Measurements from ENCODE around the gene RNF5.

RNF5 gene

GRCh38 chr6:32213649-32214048, 35.4 kb downstream of the RNF5 start:
- no peaks in the 10 kb centered on the region for H3K9me3 ChIP-seq (ENCODE audit: control insufficient read depth, low read length)
- no peak for DNase-seq
- H3K4me1 ChIP-seq (ENCODE audit: control insufficient read depth, insufficient read depth, low read depth, low read length): no peaks in the 10 kb centered on the region
- H3K4me2 ChIP-seq (ENCODE audit: low read length, poor library complexity, severe bottlenecking): no peak overlapping the region
- peaks cover 0 to 2% of the 10 kb centered on the region in 2 experiments for H3K36me3 ChIP-seq (ENCODE audit: control insufficient read depth in 1 of 2, insufficient read depth in 2 of 2, low read depth in 1 of 2, low read length in 2 of 2)
- H2AFZ ChIP-seq (ENCODE audit: low read depth, low read length): no peak overlapping the region
- H3K27ac ChIP-seq (ENCODE audit: low read length, poor library complexity, severe bottlenecking): no peak overlapping the region
- 67% methylated on average over 1 of the region's 6 CpGs for WGBS
- H3K18ac ChIP-seq (ENCODE audit: low read depth in 1 of 2, low read length in 2 of 2): no peak overlapping the region
- no peak overlapping the region for H2BK12ac ChIP-seq (ENCODE audit: low read length in 2 of 2)
- no peak overlapping the region for H2BK5ac ChIP-seq (ENCODE audit: low read depth, low read length, poor library complexity, severe bottlenecking)
- no peak overlapping the region for H3K9ac ChIP-seq (ENCODE audit: low read length)
- no peak overlapping the region for H4K91ac ChIP-seq (ENCODE audit: low read length)
- no peak overlapping the region for H3K4ac ChIP-seq (ENCODE audit: low read depth in 1 of 2, low read length in 2 of 2)
- no peak overlapping the region for H2BK15ac ChIP-seq (ENCODE audit: low read depth, poor library complexity, severe bottlenecking)
- H3K79me1 ChIP-seq (replicated peaks; ENCODE audit: low read length, poor library complexity, severe bottlenecking): no peaks in the 10 kb centered on the region
- H2BK120ac ChIP-seq (ENCODE audit: low read depth, low read length): no peak overlapping the region
- no peak overlapping the region for H3K4me3 ChIP-seq (ENCODE audit: insufficient read depth in 1 of 2, low read depth in 1 of 2, low read length in 2 of 2)
- H3K14ac ChIP-seq (ENCODE audit: low read length in 2 of 2): no peak overlapping the region
- no peak overlapping the region for H2AK5ac ChIP-seq (ENCODE audit: low read length, severe bottlenecking)
- no peak overlapping the region for H3K23ac ChIP-seq (ENCODE audit: low read length in 2 of 2)
- peaks cover 25 to 30% of the 10 kb centered on the region in 2 experiments for H3K27me3 ChIP-seq (ENCODE audit: control insufficient read depth in 1 of 2, insufficient read depth in 1 of 2, low read length in 2 of 2)
- no peak overlapping the region for H4K8ac ChIP-seq (ENCODE audit: low read length)

- no CpG with 5 or more reads among the region's 3 CpGs for WGBS
Observed at GRCh38 chr6:32214126-32214525, 35.9 kb downstream of the RNF5 start.

GRCh38 chr6:32215617-32216016, 37.4 kb downstream of the RNF5 start:
- H2BK120ac ChIP-seq (ENCODE audit: low read depth, low read length): no peak overlapping the region
- H3K9ac ChIP-seq (ENCODE audit: low read length): no peak overlapping the region
- no peak overlapping the region for H3K4me3 ChIP-seq (ENCODE audit: insufficient read depth in 1 of 2, low read depth in 1 of 2, low read length in 2 of 2)
- H3K4me2 ChIP-seq (ENCODE audit: low read length, poor library complexity, severe bottlenecking): no peak overlapping the region
- no peak overlapping the region for H3K14ac ChIP-seq (ENCODE audit: low read length in 2 of 2)
- H4K8ac ChIP-seq (ENCODE audit: low read length): no peak overlapping the region
- H2AFZ ChIP-seq (ENCODE audit: low read depth, low read length): no peak overlapping the region
- H2BK15ac ChIP-seq (ENCODE audit: low read depth, poor library complexity, severe bottlenecking): no peak overlapping the region
- no peak overlapping the region for H3K18ac ChIP-seq (ENCODE audit: low read depth in 1 of 2, low read length in 2 of 2)
- H3K9me3 ChIP-seq (ENCODE audit: control insufficient read depth, low read length): no peaks in the 10 kb centered on the region
- 100% methylated on average over 4 of the region's 4 CpGs for WGBS
- peaks cover 0 to 2% of the 10 kb centered on the region in 2 experiments for H3K36me3 ChIP-seq (ENCODE audit: control insufficient read depth in 1 of 2, insufficient read depth in 2 of 2, low read depth in 1 of 2, low read length in 2 of 2)
- H3K4me1 ChIP-seq (ENCODE audit: control insufficient read depth, insufficient read depth, low read depth, low read length): no peaks in the 10 kb centered on the region
- no peak for DNase-seq
- peaks cover 44% of the 10 kb centered on the region in 2 experiments for H3K27me3 ChIP-seq (ENCODE audit: control insufficient read depth in 1 of 2, insufficient read depth in 1 of 2, low read length in 2 of 2)
- H2BK12ac ChIP-seq (ENCODE audit: low read length in 2 of 2): no peak overlapping the region
- H3K79me1 ChIP-seq (replicated peaks; ENCODE audit: low read length, poor library complexity, severe bottlenecking): no peaks in the 10 kb centered on the region
- H4K91ac ChIP-seq (ENCODE audit: low read length): no peak overlapping the region
- H2BK5ac ChIP-seq (ENCODE audit: low read depth, low read length, poor library complexity, severe bottlenecking): no peak overlapping the region
- H3K4ac ChIP-seq (ENCODE audit: low read depth in 1 of 2, low read length in 2 of 2): no peak overlapping the region
- H2AK5ac ChIP-seq (ENCODE audit: low read length, severe bottlenecking): no peak overlapping the region
- H3K23ac ChIP-seq (ENCODE audit: low read length in 2 of 2): no peak overlapping the region
- H3K27ac ChIP-seq (ENCODE audit: low read length, poor library complexity, severe bottlenecking): no peak overlapping the region

More at GRCh38 chr6:32214126-32214525, 35.9 kb downstream of the RNF5 start:
- no peak overlapping the region for H3K23ac ChIP-seq (ENCODE audit: low read length in 2 of 2)
- H4K8ac ChIP-seq (ENCODE audit: low read length): no peak overlapping the region
- no peak overlapping the region for H2BK120ac ChIP-seq (ENCODE audit: low read depth, low read length)
- no peak overlapping the region for H2BK15ac ChIP-seq (ENCODE audit: low read depth, poor library complexity, severe bottlenecking)
- H3K4me2 ChIP-seq (ENCODE audit: low read length, poor library complexity, severe bottlenecking): no peak overlapping the region
- H2BK12ac ChIP-seq (ENCODE audit: low read length in 2 of 2): no peak overlapping the region
- no peak overlapping the region for H3K18ac ChIP-seq (ENCODE audit: low read depth in 1 of 2, low read length in 2 of 2)
- DNase-seq: no peak
- no peaks in the 10 kb centered on the region for H3K4me1 ChIP-seq (ENCODE audit: control insufficient read depth, insufficient read depth, low read depth, low read length)
- H3K14ac ChIP-seq (ENCODE audit: low read length in 2 of 2): no peak overlapping the region
- peaks cover 29 to 31% of the 10 kb centered on the region in 2 experiments for H3K27me3 ChIP-seq (ENCODE audit: control insufficient read depth in 1 of 2, insufficient read depth in 1 of 2, low read length in 2 of 2)
- H2BK5ac ChIP-seq (ENCODE audit: low read depth, low read length, poor library complexity, severe bottlenecking): no peak overlapping the region
- H3K79me1 ChIP-seq (replicated peaks; ENCODE audit: low read length, poor library complexity, severe bottlenecking): no peaks in the 10 kb centered on the region
- no peak overlapping the region for H2AK5ac ChIP-seq (ENCODE audit: low read length, severe bottlenecking)
- H4K91ac ChIP-seq (ENCODE audit: low read length): no peak overlapping the region
- H3K36me3 ChIP-seq (ENCODE audit: control insufficient read depth in 1 of 2, insufficient read depth in 2 of 2, low read depth in 1 of 2, low read length in 2 of 2): peaks cover 0 to 2% of the 10 kb centered on the region in 2 experiments
- H2AFZ ChIP-seq (ENCODE audit: low read depth, low read length): no peak overlapping the region
- no peak overlapping the region for H3K4me3 ChIP-seq (ENCODE audit: insufficient read depth in 1 of 2, low read depth in 1 of 2, low read length in 2 of 2)
- no peaks in the 10 kb centered on the region for H3K9me3 ChIP-seq (ENCODE audit: control insufficient read depth, low read length)
- no peak overlapping the region for H3K4ac ChIP-seq (ENCODE audit: low read depth in 1 of 2, low read length in 2 of 2)
- H3K9ac ChIP-seq (ENCODE audit: low read length): no peak overlapping the region
- no peak overlapping the region for H3K27ac ChIP-seq (ENCODE audit: low read length, poor library complexity, severe bottlenecking)

GRCh38 chr6:32216285-32216684, 38.1 kb downstream of the RNF5 start:
- Histone ChIP-seq H4K91ac (ENCODE audit: low read length) (no peak overlapping the region), H2BK120ac (ENCODE audit: low read depth, low read length) (no peak overlapping the region), H3K4me2 (ENCODE audit: low read length, poor library complexity, severe bottlenecking) (no peak overlapping the region), H3K27me3 (ENCODE audit: control insufficient read depth in 1 of 2, insufficient read depth in 1 of 2, low read length in 2 of 2) (peaks cover 44 to 51% of the 10 kb centered on the region in 2 experiments), H3K4me3 (ENCODE audit: insufficient read depth in 1 of 2, low read depth in 1 of 2, low read length in 2 of 2) (no peak overlapping the region), H3K36me3 (ENCODE audit: control insufficient read depth in 1 of 2, insufficient read depth in 2 of 2, low read depth in 1 of 2, low read length in 2 of 2) (peaks cover 0 to 2% of the 10 kb centered on the region in 2 experiments), H2BK5ac (ENCODE audit: low read depth, low read length, poor library complexity, severe bottlenecking) (no peak overlapping the region), H3K18ac (ENCODE audit: low read depth in 1 of 2, low read length in 2 of 2) (no peak overlapping the region), H3K27ac (ENCODE audit: low read length, poor library complexity, severe bottlenecking) (no peak overlapping the region), H3K9me3 (ENCODE audit: control insufficient read depth, low read length) (no peaks in the 10 kb centered on the region), H2AK5ac (ENCODE audit: low read length, severe bottlenecking) (no peak overlapping the region), H3K23ac (ENCODE audit: low read length in 2 of 2) (no peak overlapping the region), H3K9ac (ENCODE audit: low read length) (no peak overlapping the region), H2AFZ (ENCODE audit: low read depth, low read length) (no peak overlapping the region), H3K14ac (ENCODE audit: low read length in 2 of 2) (no peak overlapping the region), H4K8ac (ENCODE audit: low read length) (no peak overlapping the region), H3K79me1 (replicated peaks; ENCODE audit: low read length, poor library complexity, severe bottlenecking) (no peaks in the 10 kb centered on the region), H3K4ac (ENCODE audit: low read depth in 1 of 2, low read length in 2 of 2) (no peak overlapping the region), H3K4me1 (ENCODE audit: control insufficient read depth, insufficient read depth, low read depth, low read length) (no peaks in the 10 kb centered on the region), H2BK12ac (ENCODE audit: low read length in 2 of 2) (no peak overlapping the region), H2BK15ac (ENCODE audit: low read depth, poor library complexity, severe bottlenecking) (no peak overlapping the region)
- DNase-seq: no peak
- 89% methylated on average over 10 of the region's 10 CpGs for WGBS
